ENCODE measurements around the gene CAMSAP2.

DNA sequence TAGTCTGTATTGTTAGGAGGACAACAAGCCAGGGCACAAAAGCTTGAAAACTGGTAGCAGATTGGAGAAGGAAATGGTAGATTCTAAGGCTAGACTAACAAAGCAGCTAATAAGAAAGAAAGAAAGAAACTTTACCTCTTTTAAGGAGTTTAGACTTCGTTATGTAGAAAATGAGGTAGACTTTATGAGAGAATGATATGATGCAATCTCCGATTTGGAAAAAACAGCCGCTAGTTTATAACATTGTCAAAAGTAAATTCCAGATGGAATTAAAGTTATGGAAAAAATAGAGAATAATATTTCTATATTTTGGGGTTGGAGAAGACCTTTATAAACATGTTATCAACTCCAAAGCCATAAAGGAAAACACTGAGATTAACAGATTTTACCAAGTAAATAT lies 67.0 kb downstream of the CAMSAP2 start:
- no peak for TF ChIP-seq POLR2A (IDR thresholded peaks at IDR 0.05)
- TF ChIP-seq CTCF (IDR thresholded peaks at IDR 0.05), result no peak

All from upper lobe of left lung (tissue), 4 donors.